ENCODE results near the gene DPCD.

DNA sequence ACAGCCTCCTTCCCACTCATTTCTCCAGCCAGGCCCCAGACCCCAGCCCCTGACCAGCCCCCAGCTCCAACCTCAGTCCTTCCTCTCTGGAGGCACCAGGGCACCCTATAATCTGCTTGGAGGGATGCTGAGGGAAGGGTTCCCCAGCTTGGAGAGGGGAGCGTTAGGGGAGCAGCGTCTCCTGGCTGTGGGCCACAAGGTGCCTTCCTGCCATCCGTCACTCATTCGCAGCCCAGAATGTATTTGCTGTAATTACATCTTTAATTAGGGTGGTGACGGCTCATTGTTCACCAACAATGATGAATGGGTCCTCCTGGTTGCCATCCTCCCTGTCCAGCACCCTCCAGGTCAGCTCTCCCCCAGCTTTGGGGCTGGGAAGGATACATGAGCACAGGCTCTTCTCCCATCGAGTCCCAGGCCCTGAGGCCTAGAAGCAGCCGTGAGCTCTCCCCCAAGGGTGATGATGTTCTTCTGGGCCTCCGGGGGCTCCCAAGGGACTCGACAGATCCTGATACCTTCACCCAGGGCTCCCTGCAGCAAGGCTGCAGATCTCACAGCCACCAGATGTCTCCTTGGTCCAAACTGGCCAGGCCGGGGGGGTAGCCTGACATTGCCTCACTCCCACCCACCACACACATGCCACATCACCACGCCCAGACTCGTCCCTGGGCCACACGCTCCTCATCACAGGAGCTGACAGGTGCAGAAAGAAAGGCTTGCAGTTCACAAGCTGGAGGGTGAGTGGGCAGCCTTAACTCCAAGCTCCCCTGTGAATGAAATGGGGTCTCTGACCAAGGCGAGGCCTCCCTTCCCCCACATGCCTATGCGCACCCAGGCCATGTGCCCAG, 26.8 kb upstream of the DPCD start:
- TF ChIP-seq GABPA (IDR thresholded peaks at IDR 0.05; ENCODE audit: low read depth), result no peak
- TF ChIP-seq EP300 (IDR thresholded peaks at IDR 0.05; ENCODE audit: borderline replicate concordance in 1 of 2, low read depth in 1 of 2, low read length in 1 of 2), result no peak
- TF ChIP-seq, protein P1, sequence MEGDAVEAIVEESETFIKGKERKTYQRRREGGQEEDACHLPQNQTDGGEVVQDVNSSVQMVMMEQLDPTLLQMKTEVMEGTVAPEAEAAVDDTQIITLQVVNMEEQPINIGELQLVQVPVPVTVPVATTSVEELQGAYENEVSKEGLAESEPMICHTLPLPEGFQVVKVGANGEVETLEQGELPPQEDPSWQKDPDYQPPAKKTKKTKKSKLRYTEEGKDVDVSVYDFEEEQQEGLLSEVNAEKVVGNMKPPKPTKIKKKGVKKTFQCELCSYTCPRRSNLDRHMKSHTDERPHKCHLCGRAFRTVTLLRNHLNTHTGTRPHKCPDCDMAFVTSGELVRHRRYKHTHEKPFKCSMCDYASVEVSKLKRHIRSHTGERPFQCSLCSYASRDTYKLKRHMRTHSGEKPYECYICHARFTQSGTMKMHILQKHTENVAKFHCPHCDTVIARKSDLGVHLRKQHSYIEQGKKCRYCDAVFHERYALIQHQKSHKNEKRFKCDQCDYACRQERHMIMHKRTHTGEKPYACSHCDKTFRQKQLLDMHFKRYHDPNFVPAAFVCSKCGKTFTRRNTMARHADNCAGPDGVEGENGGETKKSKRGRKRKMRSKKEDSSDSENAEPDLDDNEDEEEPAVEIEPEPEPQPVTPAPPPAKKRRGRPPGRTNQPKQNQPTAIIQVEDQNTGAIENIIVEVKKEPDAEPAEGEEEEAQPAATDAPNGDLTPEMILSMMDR (IDR thresholded peaks at IDR 0.05), result no peak
- TF ChIP-seq, protein P2, sequence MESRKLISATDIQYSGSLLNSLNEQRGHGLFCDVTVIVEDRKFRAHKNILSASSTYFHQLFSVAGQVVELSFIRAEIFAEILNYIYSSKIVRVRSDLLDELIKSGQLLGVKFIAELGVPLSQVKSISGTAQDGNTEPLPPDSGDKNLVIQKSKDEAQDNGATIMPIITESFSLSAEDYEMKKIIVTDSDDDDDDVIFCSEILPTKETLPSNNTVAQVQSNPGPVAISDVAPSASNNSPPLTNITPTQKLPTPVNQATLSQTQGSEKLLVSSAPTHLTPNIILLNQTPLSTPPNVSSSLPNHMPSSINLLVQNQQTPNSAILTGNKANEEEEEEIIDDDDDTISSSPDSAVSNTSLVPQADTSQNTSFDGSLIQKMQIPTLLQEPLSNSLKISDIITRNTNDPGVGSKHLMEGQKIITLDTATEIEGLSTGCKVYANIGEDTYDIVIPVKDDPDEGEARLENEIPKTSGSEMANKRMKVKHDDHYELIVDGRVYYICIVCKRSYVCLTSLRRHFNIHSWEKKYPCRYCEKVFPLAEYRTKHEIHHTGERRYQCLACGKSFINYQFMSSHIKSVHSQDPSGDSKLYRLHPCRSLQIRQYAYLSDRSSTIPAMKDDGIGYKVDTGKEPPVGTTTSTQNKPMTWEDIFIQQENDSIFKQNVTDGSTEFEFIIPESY (IDR thresholded peaks at IDR 0.05; ENCODE audit: borderline replicate concordance, low read depth), result no peak
- no peak for TF ChIP-seq EZH2phosphoT487 (IDR thresholded peaks at IDR 0.05; ENCODE audit: borderline replicate concordance, low read depth)
- TF ChIP-seq POLR2AphosphoS5 (IDR thresholded peaks at IDR 0.05; ENCODE audit: low read depth, low read length), result no peak
- TF ChIP-seq SIN3A (IDR thresholded peaks at IDR 0.05; ENCODE audit: borderline replicate concordance, low read depth, low read length), result no peak
- TF ChIP-seq, protein P3, sequence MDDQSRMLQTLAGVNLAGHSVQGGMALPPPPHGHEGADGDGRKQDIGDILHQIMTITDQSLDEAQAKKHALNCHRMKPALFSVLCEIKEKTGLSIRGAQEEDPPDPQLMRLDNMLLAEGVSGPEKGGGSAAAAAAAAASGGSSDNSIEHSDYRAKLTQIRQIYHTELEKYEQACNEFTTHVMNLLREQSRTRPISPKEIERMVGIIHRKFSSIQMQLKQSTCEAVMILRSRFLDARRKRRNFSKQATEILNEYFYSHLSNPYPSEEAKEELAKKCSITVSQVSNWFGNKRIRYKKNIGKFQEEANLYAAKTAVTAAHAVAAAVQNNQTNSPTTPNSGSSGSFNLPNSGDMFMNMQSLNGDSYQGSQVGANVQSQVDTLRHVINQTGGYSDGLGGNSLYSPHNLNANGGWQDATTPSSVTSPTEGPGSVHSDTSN (IDR thresholded peaks at IDR 0.05), result no peak
- TF ChIP-seq RFX5 (IDR thresholded peaks at IDR 0.05; ENCODE audit: low read length), result no peak

Data from SK-N-SH (cell line).